Duodenal mucosa (tissue), 2 donors: ENCODE data around the gene BCORL1.

Experiments
- H3K27ac ChIP-seq: one replicate; pipeline ENCODE4 v1.7.0; 2013; ENCODE audit warnings: low read depth, low read length
- H3K27me3 ChIP-seq, 2 donors: one replicate each; pipeline ENCODE4 v1.7.0; 2013; ENCODE audit warnings: low read length in 2 of 2, control low read depth in 1 of 2; ENCODE audit not compliant: insufficient read depth in 2 of 2, control insufficient read depth in 1 of 2
- H3K36me3 ChIP-seq, 2 donors: one replicate each; pipeline ENCODE4 v1.7.0; 2013; ENCODE audit warnings: low read length in 2 of 2, control low read depth in 1 of 2; ENCODE audit not compliant: insufficient read depth in 2 of 2, control insufficient read depth in 1 of 2
- H3K4me1 ChIP-seq, 2 donors: one replicate each; pipeline ENCODE4 v1.7.0; 2013; ENCODE audit warnings: low read length in 2 of 2, control low read depth in 1 of 2; ENCODE audit not compliant: insufficient read depth in 2 of 2, control insufficient read depth in 1 of 2
- H3K4me3 ChIP-seq, 2 donors: one replicate each; pipeline ENCODE4 v1.7.0; 2013; ENCODE audit warnings: low read length in 2 of 2, low read depth in 1 of 2
- H3K9ac ChIP-seq, 2 donors: one replicate each; pipeline ENCODE4 v1.7.0; 2013; ENCODE audit warnings: low read length in 2 of 2, low read depth in 1 of 2
- H3K9me3 ChIP-seq, 2 donors: one replicate each; pipeline ENCODE4 v1.7.0; 2013; ENCODE audit warnings: low read length in 2 of 2, control low read depth in 1 of 2; ENCODE audit not compliant: control insufficient read depth in 1 of 2

The BCORL1 gene

GRCh38 chrX:130105244-130105643, 122.8 kb downstream of the BCORL1 start:
- Histone ChIP-seq H3K4me1 (peaks cover 18 to 33% of the 10 kb centered on the region in 2 donors), H3K9ac (no peak overlapping the region), H3K27me3 (no peaks in the 10 kb centered on the region), H3K9me3 (no peaks in the 10 kb centered on the region), H3K27ac (no peak overlapping the region), H3K4me3 (no peak overlapping the region), H3K36me3 (no peaks in the 10 kb centered on the region)

GRCh38 chrX:130106071-130106470, 123.6 kb downstream of the BCORL1 start:
- no peaks in the 10 kb centered on the region for H3K27me3 ChIP-seq
- H3K9ac ChIP-seq, result no peak overlapping the region
- no peaks in the 10 kb centered on the region for H3K36me3 ChIP-seq
- H3K9me3 ChIP-seq, result no peaks in the 10 kb centered on the region
- H3K27ac ChIP-seq, result no peak overlapping the region
- H3K4me3 ChIP-seq, result no peak overlapping the region
- peaks cover 11 to 25% of the 10 kb centered on the region in 2 donors for H3K4me1 ChIP-seq
